Measurements from ENCODE around the gene CDON.

Gene CDON

DNA sequence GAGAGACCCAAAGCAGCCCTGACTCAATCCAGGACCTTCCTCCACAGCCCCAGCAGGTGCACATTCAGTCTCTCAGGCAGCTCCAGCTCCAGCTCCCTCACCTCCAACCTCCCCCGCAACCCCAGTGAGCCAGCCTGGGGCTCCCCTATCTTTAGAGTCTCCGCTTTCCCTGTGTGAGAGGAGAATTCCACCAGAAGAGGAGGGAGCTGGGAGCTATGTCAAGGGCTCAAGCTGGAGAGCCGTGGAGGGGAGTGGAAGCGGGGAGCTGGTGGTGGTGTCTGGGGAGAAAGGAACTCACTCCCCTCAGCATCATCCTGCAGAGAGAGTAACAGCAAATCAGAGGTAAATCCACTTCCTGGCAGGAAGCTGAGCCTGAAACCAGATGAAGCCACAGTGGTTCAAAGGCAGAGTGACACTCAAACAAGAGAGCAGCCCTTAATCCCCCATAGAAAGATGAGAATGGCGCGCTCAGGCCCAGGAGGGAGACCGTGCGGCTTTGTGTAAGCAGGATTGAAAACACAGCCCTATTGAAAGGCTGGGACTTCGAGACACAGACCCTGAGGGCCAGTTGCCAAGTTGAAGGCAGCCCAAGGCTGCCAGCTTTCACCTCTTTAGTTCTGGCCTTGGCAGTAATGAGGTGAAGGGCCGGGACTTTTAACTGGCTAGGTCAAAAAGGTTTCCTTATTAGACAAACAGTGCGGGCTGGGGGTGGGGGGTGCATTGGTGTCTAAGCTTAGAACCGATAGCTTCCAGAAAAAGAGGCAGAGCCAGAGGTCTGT, 21.4 kb upstream of the CDON start:
- FAIRE-seq, result no peak
- DNase-seq (ENCODE audit: low spot score), result no peak

GRCh38 chr11:126082251-126083109, 19.8 kb upstream of the CDON start:
- DNase-seq (ENCODE audit: low spot score) (no peak), FAIRE-seq (no peak)

DNA sequence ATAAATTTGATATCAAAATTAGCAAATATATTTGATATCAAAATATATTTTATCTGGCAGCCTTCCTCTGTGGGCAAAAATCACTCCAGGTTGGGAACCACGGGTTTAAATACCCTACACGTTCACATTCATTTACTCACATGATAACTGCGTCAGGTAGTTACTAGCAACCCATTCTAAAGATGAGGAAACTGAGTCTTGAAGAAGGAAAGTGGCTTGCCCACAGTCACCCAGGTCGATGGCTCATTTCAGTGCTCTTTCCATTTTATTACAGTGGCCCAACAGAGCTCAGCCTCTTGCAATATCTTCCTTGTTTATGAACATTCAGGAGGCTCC, 19.2 kb upstream of the CDON start:
- FAIRE-seq (no peak), DNase-seq (ENCODE audit: low spot score) (no peak)

- DNase-seq (ENCODE audit: low spot score) (peak; percentile 37), FAIRE-seq (no peak)
Measured at GRCh38 chr11:126080161-126080941, 17.7 kb upstream of the CDON start.

GRCh38 chr11:126079621-126080124, 17.0 kb upstream of the CDON start:
- DNase-seq (ENCODE audit: low spot score), result no peak
- FAIRE-seq, result no peak

DNA sequence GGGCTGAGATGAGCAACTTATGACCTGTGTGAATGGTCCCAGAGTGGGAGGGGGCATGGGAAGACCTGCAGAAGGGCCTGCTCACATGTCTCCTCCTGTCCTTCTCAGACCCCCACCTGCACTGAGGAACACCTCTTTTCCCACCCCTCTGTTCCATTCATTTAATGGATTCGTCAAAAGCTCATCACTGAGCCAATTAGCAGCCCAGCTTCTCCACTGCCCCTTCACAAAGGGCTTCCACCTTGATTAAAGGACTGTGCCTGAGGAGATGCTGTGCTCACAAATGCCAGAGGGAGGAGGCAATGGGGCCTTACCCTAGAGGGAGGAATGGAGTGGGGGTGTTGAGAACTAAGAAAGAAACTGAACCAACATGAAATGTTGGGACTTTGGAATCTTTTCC, 14.0 kb upstream of the CDON start:
- no peak for DNase-seq (ENCODE audit: low spot score)

GRCh38 chr11:126072801-126073594, 10.3 kb upstream of the CDON start:
- no peak for FAIRE-seq

More for the DNA sequence above, 14.0 kb upstream of the CDON start:
- no peak for FAIRE-seq

GRCh38 chr11:126072141-126072741, 9.6 kb upstream of the CDON start:
- no peak for FAIRE-seq
- no peak for DNase-seq (ENCODE audit: low spot score)

More at GRCh38 chr11:126072801-126073594, 10.3 kb upstream of the CDON start:
- no peak for DNase-seq (ENCODE audit: low spot score)

GRCh38 chr11:126063507-126063852, 814 bp upstream of the CDON start:
- FAIRE-seq (no peak), DNase-seq (ENCODE audit: low spot score) (no peak)

DNA sequence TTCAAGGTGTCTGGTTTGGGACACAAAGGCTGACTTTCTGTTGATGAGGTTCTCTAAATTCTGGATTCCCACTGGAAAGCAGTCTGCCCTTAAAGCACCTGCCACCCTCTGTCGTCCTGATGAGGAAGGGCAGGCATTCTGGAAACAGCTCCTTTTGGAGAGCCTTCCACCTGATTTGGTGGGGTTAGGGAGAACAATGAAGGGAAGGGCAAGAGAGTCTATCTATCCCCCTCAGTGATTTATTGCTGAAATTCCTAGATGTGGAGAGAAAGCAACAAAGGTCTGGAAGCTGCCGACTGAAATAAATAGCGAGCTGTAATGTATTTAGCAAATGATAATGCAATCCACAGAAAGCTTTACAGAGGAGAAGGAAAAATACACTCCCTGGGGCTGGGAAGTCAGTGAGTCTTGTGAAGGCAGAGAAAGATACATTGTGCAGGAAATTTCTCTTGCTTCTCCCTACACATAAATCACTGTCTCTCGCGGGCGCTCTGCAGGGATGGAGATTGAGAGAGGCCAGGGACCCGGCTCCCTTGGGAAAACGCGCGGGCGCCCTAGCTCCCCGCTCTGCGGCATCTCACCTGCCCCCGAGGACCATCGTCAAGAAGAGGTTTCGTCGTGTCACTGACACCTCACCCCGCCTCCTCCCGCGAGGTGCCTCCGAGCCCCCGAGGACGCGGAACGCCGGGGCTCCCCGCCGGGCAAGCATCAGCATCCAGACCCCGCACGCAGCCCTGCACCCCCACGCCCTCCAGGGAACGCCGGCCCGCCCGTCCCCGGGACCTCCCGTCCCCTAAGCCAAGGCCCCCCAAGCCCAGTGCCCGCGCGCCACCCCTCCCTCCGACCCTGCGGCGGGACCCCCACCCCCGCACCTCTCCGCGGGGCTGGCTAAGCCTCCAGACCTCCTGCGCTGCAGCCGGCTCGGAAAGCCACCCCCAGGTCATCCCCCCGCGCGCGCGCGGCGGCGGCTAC, 673 bp downstream of the CDON start:
- FAIRE-seq (no peak), DNase-seq (ENCODE audit: low spot score) (no peak)

DNA sequence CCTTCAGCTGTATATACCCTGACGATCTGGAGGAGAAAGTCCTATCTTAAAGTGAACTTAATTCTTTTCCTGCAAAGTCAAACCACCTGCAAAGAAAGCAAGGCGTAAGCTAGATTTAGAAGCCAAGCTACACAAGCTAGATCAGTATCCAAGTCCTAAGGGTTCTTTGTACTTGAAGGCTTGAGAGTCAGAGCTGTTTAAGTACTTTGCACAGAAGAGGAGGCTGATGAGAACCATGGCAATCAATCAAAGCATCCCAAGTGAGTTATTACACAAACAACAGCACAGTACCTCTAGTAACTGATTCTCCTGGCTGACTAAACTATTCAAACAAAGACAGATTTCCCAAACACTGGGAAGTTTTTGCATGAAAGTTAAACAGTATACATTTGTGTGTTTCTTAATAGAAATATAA, 1.9 kb downstream of the CDON start:
- no peak for DNase-seq (ENCODE audit: low spot score)
- FAIRE-seq, result no peak

DNA sequence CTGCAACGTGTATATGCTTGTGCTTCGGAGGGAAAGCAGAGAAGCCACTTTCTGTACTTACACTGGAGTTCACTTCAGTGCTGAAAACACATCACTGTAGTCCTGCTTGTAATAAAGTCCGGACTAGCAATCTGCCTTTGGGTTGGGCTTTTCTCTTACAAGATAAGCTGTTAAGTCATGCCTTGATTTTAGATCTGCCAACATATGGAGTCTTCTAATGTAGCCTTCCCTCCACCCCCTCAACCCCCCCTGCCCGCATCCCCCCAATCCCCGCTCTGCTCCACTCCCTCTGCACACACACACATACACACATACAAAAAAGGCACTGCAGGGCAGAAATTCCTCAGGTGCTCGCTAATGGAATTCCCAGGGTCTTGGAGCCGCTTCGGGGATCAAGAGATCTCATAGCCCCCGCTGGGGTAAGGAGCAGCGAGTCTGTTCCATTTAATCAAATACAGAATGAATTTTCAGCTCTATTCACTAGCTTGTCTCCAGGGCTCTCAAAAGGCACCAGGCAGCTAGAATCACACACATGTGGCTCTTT, 3.4 kb downstream of the CDON start:
- no peak for DNase-seq (ENCODE audit: low spot score)
- no peak for FAIRE-seq

DNA sequence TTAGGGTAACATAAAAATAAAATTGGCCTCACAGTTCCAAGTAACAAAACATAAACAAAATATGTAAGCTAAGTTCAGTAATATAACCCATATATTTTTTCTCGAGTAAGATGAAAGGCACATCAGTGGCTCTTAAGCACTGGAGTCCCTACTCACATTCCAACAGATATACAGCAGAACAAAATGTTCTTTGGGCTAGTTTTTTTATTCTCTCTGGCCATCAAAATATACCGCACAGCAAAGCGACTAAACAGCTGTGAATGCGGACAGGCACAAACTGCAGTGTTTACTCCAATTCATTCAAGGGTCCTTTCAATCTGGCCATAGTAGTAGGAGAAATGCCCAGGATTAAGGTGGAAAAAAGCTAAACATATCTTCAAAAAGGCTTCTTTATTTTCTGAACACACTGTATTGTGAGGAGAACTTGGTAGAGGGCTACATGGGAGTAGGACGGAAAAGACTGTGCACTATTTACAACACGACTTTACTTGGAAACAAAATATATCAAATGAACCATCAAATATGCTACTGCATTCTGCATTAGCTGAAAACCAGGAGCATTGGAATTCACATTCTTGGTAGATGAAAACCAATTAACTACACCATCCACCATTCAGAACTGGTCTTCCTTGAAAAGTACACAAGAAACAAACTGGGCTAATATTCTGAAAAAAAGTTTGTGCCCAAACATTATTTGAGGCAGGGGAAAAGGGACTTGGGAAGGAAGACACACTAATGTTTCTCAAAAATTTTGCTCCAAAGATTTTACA, 4.4 kb downstream of the CDON start:
- FAIRE-seq, result no peak

DNA sequence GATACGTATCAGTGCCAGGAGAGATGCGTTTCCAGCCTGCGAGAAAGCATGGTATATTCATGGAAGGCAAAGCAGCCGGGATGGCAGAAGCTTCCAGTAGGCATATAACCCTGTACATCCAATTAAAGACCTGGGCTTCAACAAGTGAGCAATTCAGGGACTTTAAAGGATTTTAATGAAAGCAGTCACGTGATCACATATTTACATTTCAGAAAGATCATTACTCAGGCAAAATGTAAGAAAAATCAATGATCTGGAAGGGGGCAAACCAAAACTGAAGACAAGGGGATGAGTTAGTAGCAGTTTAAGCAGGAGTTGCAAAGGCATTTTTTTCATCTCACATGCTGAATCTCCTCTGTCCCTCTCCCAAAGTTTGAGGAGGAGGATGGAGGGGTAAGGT, 7.8 kb downstream of the CDON start:
- FAIRE-seq (no peak), DNase-seq (ENCODE audit: low spot score) (no peak)

More for the DNA sequence above, 4.4 kb downstream of the CDON start:
- no peak for DNase-seq (ENCODE audit: low spot score)

DNA sequence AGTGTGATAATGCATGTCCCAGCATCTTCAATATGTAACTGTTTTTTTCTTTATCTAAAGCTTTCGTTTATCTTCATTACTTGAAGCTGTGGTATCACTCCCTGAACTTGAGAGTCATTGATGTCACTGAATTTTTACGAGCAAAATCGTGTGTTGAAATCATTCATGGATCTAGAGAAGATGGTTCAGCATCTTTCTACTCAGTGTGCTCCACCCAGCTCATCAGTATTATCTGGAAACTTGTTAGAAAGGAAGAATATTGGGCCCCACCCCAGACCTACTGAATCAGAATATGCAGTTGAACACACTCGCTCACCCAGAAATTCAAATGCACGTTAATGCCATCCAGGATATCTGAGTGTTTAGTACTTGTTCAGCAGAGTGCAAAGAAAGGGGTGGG, 8.3 kb downstream of the CDON start:
- FAIRE-seq, result no peak
- DNase-seq (ENCODE audit: low spot score), result no peak

DNA sequence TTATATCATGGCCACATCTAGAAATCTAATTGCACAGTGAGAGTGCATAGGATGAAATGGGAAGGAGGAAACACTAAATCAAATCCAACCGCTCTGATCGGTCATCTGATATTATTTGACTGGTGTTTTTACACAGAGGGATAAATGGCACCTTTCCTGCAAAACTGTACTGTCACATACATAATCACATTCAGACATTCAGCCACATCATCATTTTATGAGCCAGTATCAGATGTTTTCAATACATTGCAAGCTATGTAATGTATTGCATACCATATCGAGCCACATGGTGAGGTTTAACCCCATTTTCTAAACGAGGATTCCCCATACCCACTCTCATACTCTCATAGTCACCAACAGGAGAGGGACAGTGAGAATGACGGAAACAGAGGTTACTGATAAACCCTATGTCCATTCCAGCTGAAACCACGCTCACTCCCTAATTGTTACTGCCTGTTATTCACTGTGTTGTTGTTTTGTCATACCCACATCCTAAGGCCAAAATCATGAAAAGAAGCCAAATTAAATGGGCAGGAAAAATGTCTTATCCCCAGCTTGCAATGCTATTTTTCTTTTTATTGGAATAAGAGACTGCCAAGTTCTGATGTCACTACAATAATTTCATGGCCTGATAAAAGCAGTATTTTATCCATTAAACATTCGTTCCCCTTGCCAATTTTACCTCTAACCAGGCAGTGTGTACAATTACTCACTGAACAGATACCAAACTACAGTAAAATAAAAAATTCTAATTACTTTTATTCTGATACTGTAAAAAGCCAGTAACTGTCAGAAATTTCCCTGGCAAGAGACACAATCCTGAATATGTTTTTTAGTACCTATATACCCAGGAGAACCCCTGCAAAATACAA, 9.0 kb downstream of the CDON start:
- no peak for FAIRE-seq
- no peak for DNase-seq (ENCODE audit: low spot score)

DNA sequence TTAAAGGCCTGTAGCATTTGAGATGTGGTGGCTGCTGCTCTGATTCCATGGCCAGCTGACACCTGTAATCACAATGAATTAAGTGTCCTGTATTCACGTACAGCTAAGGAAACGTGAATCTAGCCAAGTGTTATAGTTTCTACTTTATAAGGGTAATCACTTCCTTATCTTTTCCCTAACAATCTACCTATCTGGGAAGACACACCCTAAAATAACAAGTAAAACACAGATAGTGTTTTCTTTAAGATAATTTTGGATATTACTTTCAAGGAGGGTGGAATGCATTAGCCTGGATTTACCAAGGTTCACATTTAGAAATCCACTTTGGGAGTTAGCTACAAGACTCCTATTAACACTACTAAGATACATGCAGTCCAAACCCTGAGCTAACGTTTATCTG, 11.5 kb downstream of the CDON start:
- no peak for DNase-seq (ENCODE audit: low spot score)
- FAIRE-seq, result no peak

All from RCC 7860 (cell line).